ENCODE results near the gene RGS1.

DNA sequence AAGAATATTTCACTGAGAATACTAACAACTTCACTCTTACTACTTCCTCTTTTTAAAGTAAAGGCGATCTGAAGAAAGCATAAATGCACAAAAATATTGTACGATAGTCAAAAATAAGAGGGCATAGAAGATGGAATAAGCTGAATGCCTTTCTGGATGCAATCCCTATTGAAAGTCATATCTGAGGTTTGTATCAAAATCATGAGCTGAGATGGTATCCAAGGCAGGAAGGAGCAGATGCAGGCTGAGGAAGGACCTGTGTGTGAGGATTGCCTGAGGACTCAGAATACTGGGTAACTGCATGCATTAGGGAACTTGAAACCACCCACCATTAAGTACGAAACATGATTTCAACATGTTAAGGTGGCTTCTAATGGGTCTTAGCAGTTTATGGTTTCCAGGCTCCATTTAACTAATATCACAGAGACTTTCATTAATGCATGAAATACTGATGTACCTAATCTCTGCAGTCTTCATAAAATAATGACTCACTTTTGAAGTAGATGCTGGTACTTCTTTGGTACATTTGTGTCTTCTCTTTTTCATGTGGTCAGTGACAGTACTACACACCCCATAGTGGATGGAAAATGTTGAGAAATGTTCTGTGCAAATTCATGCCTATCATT lies 29.6 kb upstream of the RGS1 start:
- TF ChIP-seq CTCF (IDR thresholded peaks at IDR 0.05), result peak in 3 of 12 donors; percentile 13 to 37 (median 35)
- no peak for TF ChIP-seq POLR2A (IDR thresholded peaks at IDR 0.05)
